Myocyte (in vitro differentiated cells): Measurements from ENCODE around the gene CD274. TPM values are rescaled to one million over a fixed set of nuclear protein-coding genes. Genes with fewer than 3 reads are reported as not detected.
"Not testable (repeated sequence)": the region's sequence is repeated elsewhere in the genome, so short reads cannot be mapped to it uniquely, and the experiment has no call there.

ENCODE experiments used
- DNase-seq: peaks from one replicate; pipeline ENCODE4 v3.0.0-alpha.2; 2012; ENCODE audit warnings: low read depth
- total RNA-seq: library from RNA; depleted of rRNA; stranded (reverse); fragments of >200 nt; gene quantifications from 2 replicates; pipeline ENCODE4 v1.2.3, GENCODE V29; 2014

Gene CD274
- total RNA-seq, 1 donor from 2014 or later: 0.94 TPM

DNA sequence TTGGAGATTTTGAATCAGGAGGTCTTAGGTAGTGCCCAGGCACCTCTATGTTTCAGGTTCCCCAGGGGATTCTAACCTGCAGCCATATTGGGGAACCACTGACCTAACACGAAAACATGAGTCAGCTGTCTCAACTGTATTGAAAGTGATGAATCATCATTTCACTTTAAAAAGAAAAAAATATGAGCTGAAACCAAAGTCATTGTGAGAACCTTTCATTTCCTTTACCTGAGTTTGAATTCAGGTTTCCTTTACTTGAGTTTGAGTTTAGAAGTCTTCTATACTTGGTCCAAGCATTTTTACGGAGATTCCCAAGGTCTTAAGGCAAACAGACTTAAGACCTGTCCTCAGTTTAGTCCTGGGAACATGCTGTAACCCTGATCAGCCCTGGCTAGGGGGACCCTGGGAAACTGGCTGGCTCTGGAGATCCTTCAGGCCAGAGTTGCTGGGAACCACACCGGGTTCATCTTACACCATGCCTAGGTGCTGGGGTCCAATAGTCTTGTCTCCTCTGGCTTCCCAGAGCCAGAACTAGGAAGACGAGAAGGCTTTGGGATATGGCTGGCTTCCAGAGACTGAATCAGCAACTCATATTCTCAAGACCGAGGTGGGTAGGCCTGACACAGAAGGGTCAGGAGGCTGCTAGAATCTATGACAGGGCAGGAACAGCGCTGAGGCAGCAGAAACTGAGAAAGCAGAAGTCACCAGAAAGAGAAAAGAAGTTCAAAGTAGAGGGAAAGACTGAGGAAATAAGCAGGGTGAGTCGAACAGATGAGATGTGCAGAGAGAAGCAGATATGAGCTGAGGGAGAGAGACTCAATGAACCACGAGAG, 43.6 kb downstream of the CD274 start:
- peak; percentile 81 for DNase-seq

DNA sequence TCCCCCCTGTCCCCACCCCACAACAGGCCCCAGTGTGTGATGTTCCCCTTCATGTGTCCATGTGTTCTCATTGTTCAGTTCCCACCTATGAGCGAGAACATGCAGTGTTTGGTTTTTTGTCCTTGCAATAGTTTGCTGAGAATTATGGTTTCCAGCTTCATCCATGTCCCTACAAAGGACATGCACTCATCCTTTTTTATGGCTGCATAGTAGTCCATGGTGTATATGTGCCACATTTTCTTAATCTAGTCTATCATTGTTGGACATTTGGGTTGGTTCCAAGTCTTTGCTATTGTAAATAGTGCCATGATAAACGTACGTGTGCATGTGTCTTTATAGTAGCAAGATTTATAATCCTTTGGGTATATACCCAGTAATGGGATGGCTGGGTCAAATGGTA, 44.4 kb downstream of the CD274 start:
- not testable (repeated sequence) for DNase-seq

GRCh38 chr9:5499157-5499556, 48.8 kb downstream of the CD274 start:
- DNase-seq: no peak

GRCh38 chr9:5499889-5500398, 49.6 kb downstream of the CD274 start:
- DNase-seq: no peak

DNA sequence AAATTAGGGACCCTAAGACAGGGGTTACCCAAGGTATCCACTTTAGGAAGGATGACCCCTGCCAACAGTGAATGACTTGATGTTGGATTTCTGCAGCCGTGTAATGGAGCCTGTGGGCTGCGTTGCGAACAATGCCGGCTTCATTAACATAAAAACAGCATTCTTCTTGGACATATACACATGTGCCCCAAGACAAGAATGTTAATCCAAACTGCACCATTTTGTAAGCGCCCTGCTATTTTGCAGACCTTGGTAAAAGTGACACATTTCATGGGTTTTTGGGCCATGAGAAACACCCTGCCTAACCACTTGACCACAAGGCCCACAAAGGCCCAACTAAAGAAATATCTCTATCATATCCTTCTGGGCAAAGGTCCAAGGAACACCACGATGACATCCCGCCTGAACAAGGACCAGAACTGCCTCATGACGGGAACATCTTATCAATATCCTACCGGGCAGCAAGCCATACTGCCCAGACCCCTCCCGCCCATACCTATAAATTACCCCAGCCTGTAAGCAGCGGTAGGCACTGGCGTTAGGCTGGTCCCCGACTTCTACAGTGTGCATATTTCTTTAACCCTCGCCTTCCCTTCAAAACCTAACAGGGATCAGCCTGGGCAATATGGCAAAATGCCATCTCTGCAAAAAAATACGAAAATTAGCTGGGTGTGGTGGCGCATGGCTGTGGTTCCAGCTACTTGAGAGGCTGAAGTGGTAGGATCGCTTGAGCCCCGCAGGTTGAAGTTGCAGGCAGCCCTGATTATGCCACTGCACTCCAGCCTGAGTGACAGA, 50.3 kb downstream of the CD274 start:
- DNase-seq: peak; percentile 31

DNA sequence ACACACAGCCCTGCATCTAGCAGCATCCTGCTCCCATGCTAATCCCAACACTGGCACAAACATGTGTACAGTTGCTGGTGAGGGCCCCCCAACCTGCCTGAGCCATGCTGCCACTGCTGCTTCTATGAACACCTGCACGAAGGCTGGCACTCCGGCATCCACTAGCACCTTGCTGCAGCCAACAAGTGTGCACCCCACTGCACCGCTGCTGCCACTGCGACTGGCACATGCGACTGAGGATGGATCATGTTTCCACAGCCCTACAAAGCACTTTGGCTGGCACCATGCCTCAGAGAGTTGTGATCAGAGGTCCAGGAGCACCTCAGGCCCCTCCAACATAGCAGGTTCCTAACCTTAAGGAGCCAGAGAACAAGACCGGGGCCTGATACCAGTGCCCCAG, 52.2 kb downstream of the CD274 start:
- DNase-seq: no peak

DNA sequence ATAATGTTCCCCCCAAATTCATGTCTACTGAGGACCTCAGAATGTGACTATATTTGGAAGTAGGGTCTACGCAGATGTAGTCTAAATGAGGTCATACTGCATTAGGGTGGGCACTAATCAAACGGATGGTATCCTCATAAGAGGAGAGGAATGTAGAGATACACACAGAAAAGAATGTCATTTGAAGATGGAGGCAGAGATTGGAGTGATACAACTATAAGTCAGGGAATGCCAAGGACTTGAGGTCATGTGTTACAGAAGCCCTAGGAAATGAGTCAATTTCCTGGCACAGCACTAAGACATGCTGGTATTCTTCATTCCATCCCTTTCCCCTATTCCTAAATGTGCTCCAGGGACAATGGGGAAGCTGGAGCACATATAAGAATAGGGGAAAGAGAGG, 59.2 kb downstream of the CD274 start:
- DNase-seq: peak; percentile 59

DNA sequence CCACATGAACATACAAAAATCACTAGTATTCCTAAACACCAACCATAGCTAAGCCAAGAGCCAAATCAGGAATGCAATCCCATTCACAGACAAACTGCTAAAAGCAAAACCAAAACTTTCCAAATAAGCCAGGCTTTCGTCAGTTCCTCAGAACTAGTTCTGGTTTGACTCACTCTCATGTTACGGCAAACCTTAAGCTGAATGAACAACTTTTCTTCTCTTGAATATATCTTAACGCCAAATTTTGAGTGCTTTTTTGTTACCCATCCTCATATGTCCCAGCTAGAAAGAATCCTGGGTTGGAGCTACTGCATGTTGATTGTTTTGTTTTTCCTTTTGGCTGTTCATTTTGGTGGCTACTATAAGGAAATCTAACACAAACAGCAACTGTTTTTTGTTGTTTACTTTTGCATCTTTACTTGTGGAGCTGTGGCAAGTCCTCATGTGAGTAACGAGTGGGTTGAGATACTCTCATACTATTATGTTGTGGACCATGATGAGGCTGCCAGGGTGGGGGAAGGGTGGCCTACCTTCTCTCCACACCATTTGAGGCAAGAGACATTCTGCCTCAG, 60.1 kb downstream of the CD274 start, which contains the start of gene PDCD1LG2:
Gene PDCD1LG2 (plus strand): TSS at position 172 of the 572 bp plus-strand sequence. CDS start 12,016 bp downstream, outside the sequence.
- DNase-seq: peak; percentile 50

DNA sequence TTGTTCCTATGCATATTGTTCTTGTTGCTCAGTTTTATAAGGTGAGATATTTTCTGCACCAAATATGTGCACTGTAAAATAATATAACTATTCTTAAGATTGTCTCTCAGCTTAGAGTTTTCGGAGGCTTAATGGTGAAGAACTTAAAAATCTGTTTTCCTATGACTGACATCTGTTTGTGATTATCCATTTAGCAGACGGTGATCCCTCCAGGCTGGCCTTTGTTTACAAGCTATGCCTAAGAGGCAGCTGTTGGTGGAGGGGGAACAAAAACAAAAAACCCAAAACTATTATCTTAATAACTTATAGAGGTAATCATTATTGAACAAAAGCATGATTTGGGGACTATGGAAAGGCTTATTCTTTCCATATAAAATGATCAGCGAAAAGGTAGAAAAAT, 60.6 kb downstream of the CD274 start:
- DNase-seq: no peak

GRCh38 chr9:5511476-5511875, 61.1 kb downstream of the CD274 start:
- DNase-seq: no peak

DNA sequence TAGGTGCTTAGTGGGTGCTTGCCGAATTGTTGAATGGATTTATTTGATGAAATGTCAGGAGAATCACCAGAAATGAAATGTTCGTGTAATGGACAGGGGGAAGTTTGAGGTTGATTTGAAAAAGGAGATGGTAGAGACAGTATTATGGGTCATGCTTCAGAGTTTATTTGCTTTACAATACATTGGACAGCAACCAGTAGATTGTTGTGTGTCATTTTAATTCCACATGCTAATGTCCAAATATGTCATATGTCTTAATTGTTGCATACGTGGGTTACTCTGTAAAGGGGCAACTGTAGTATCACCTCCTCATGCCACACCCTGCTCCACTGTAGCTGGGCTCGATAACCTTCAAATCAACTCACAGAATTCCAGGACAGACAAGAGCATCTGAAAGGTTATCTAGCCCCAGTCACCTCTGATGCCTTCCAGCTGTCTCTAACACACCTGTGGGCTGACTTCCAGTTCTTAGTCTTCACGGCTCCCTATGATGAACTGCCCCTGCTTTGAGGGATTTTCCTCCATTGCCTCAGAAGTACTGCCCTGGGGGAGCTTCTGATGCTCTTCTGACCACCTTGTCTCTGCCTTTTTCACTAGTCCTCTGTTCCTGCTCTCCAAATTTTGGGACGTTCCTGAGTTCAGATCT, 61.7 kb downstream of the CD274 start:
- no peak for DNase-seq

GRCh38 chr9:5512658-5513452, 62.5 kb downstream of the CD274 start:
- DNase-seq: no peak

- no peak for DNase-seq
Measured at GRCh38 chr9:5513966-5514616, 63.7 kb downstream of the CD274 start.

DNA sequence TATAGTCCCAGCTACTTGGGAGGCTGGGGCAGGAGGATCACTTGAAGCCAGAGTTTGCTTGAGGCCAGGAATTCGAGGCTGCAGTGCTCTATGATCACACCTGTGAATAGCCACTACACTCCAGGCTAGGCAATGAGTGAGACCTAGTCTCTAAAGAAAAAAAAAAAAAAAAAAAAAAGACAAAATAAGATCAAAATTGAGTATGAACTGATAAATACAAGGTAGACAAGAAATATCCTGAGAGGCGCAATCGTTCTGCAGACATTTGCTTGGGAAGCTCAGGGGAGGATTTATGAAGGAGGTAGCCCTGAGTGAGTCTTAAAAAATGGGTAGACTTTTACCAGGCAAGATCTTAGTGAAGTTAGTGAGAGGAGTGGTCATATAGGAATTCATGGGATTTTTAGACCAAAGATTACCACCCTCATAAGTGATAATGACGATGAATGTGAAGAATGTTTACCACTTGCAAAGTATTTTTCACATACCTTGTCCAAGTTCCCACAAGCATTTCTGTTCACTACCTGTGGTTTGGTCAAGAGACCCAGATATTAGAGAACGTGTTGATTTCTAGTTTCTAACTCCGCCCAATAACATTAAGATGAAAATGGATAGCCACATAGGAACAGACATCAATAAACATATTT, 64.4 kb downstream of the CD274 start:
- DNase-seq: no peak

- peak; percentile 53 for DNase-seq
Measured at GRCh38 chr9:5515261-5515650, 64.9 kb downstream of the CD274 start.

GRCh38 chr9:5516453-5517220, 66.3 kb downstream of the CD274 start:
- no peak for DNase-seq

- DNase-seq: peak; percentile 16
Measured at GRCh38 chr9:5518171-5518936, 68.0 kb downstream of the CD274 start.

GRCh38 chr9:5518937-5519319, 68.6 kb downstream of the CD274 start:
- no peak for DNase-seq
